ENCODE measurements around the gene ARL5B. TPM values are rescaled to one million over a fixed set of nuclear protein-coding genes. Genes with fewer than 3 reads are reported as not detected.

The ARL5B gene
- total RNA-seq, 4 donors from 2014 or later: 12.4 to 21.5 (median 15.5) TPM

- intact Hi-C loops (cut with DNase I): no loop called here
- H3K4me3 ChIP-seq (replicated peaks in 1 of 3): no peak overlapping the region
- WGBS, 2 donors: 74 to 82% methylated on average over 1 of the region's 1 CpG
Observed at GRCh38 chr10:18684416-18684815, 25.2 kb downstream of the ARL5B start.

GRCh38 chr10:18684953-18685352 is 25.7 kb downstream of the ARL5B start:
- Histone ChIP-seq H3K4me1 (no peaks in the 10 kb centered on the region), H3K27me3 (no peaks in the 10 kb centered on the region), H3K9me3 (no peaks in the 10 kb centered on the region), H3K4me3 (replicated peaks in 1 of 3) (no peak overlapping the region), H3K36me3 (no peaks in the 10 kb centered on the region), H3K27ac (no peak overlapping the region)
- no peak for DNase-seq
- intact Hi-C loops (cut with DNase I): no loop called here
- TF ChIP-seq POLR2A (IDR thresholded peaks at IDR 0.05): no peak
- TF ChIP-seq CTCF (IDR thresholded peaks at IDR 0.05): no peak
- WGBS, 2 donors: 83 to 88% methylated on average over 3 of the region's 3 CpGs

More at GRCh38 chr10:18684416-18684815, 25.2 kb downstream of the ARL5B start:
- Histone ChIP-seq H3K9me3 (no peaks in the 10 kb centered on the region), H3K27ac (no peak overlapping the region), H3K4me1 (no peaks in the 10 kb centered on the region), H3K36me3 (no peaks in the 10 kb centered on the region), H3K27me3 (no peaks in the 10 kb centered on the region)
- no peak for TF ChIP-seq CTCF (IDR thresholded peaks at IDR 0.05)
- no peak for TF ChIP-seq POLR2A (IDR thresholded peaks at IDR 0.05)
- no peak for DNase-seq

- H3K36me3 ChIP-seq: no peaks in the 10 kb centered on the region
- H3K27ac ChIP-seq: no peak overlapping the region
- H3K27me3 ChIP-seq: no peaks in the 10 kb centered on the region
- H3K4me3 ChIP-seq (replicated peaks in 1 of 3): no peak overlapping the region
- 87 to 89% methylated on average over 7 of the region's 7 CpGs for WGBS, 2 donors
- no peak for TF ChIP-seq CTCF (IDR thresholded peaks at IDR 0.05)
- TF ChIP-seq POLR2A (IDR thresholded peaks at IDR 0.05): no peak
- intact Hi-C loops (cut with DNase I): no loop called here
- no peaks in the 10 kb centered on the region for H3K9me3 ChIP-seq
- no peak for DNase-seq
- H3K4me1 ChIP-seq: no peaks in the 10 kb centered on the region
Observed at GRCh38 chr10:18685555-18685954, 26.3 kb downstream of the ARL5B start.

- H3K9me3 ChIP-seq: no peaks in the 10 kb centered on the region
- 91% methylated on average over 7 of the region's 7 CpGs for WGBS, 2 donors
- no peaks in the 10 kb centered on the region for H3K4me1 ChIP-seq
- no peak for TF ChIP-seq POLR2A (IDR thresholded peaks at IDR 0.05)
- TF ChIP-seq CTCF (IDR thresholded peaks at IDR 0.05): no peak
- no peak for DNase-seq
- no peak overlapping the region for H3K4me3 ChIP-seq (replicated peaks in 1 of 3)
- intact Hi-C loops (cut with DNase I): no loop called here
- no peak overlapping the region for H3K27ac ChIP-seq
- no peaks in the 10 kb centered on the region for H3K27me3 ChIP-seq
- H3K36me3 ChIP-seq: no peaks in the 10 kb centered on the region
Observed at GRCh38 chr10:18687195-18687594, 28.0 kb downstream of the ARL5B start.

- H3K27me3 ChIP-seq: no peaks in the 10 kb centered on the region
- H3K36me3 ChIP-seq: no peaks in the 10 kb centered on the region
- H3K27ac ChIP-seq: no peak overlapping the region
- 67 to 72% methylated on average over 5 of the region's 5 CpGs for WGBS, 2 donors
- H3K4me3 ChIP-seq (replicated peaks in 1 of 3): no peak overlapping the region
- no peak for DNase-seq
- intact Hi-C loops (cut with DNase I): no loop called here
- no peaks in the 10 kb centered on the region for H3K4me1 ChIP-seq
- no peaks in the 10 kb centered on the region for H3K9me3 ChIP-seq
- TF ChIP-seq CTCF (IDR thresholded peaks at IDR 0.05) (no peak), POLR2A (IDR thresholded peaks at IDR 0.05) (no peak)
Observed at GRCh38 chr10:18687706-18688105, 28.5 kb downstream of the ARL5B start.

Measured in thyroid gland (tissue), 4 donors.